GM12878 (cell line): ENCODE measurements around the gene POTEI.
"Not testable (repeated sequence)": the region's sequence is repeated elsewhere in the genome, so short reads cannot be mapped to it uniquely, and the experiment has no call there.

Experiments
- BHLHE40 ChIP-seq, 2 experiments: fragments of 450-650 bp in 1 of 2; IDR thresholded peaks; 2 replicates each; pipeline ENCODE4 v1.6.1; 2011 to 2017; ENCODE audit warnings: low read depth in 2 of 2, borderline replicate concordance in 1 of 2, improper control_type of control experiment in 1 of 2, low read length in 1 of 2, mild to moderate bottlenecking in 1 of 2
- CEBPB ChIP-seq, 2 experiments: fragments of 150-350 bp in 1 of 2; IDR thresholded peaks; 2 replicates each; pipeline ENCODE4 v1.6.1; 2012 to 2014; ENCODE audit warnings: low read depth in 2 of 2, low read length in 2 of 2, borderline replicate concordance in 1 of 2, inconsistent platforms in 1 of 2
- CTCF ChIP-seq, 3 experiments: IDR thresholded peaks in 2 of 3; conservative IDR thresholded peaks in 1 of 3; 2 replicates each; pipeline ENCODE4 v1.5.1; 2011; ENCODE audit warnings: low read depth in 3 of 3, low read length in 3 of 3, mild to moderate bottlenecking in 3 of 3, control low read depth in 2 of 3, moderate library complexity in 2 of 3, inconsistent platforms in 1 of 3, mixed read lengths in 1 of 3; ENCODE audit not compliant: control insufficient read depth in 2 of 3, insufficient read depth in 1 of 3; ENCODE audit errors: extremely low read depth in 1 of 3
- GATAD2B ChIP-seq: fragments of 450-650 bp; conservative IDR thresholded peaks from 2 replicates; pipeline ENCODE4 v1.6.1; 2017; ENCODE audit warnings: low read depth, mild to moderate bottlenecking, moderate library complexity
- MTA3 ChIP-seq: IDR thresholded peaks from 2 replicates; pipeline ENCODE4 v1.6.1; 2012; ENCODE audit warnings: low read length, inconsistent platforms, borderline replicate concordance
- POLR2A ChIP-seq: IDR thresholded peaks from 2 replicates; pipeline ENCODE4 v1.6.1; 2011; ENCODE audit warnings: low read depth, mild to moderate bottlenecking, low read length
- RAD21 ChIP-seq: IDR thresholded peaks from 2 replicates; pipeline ENCODE4 v1.6.1; 2011; ENCODE audit warnings: mild to moderate bottlenecking, low read depth, low read length, moderate library complexity; ENCODE audit not compliant: insufficient read depth
- REST ChIP-seq: IDR thresholded peaks from 2 replicates; pipeline ENCODE4 v1.6.1; 2012; ENCODE audit warnings: mild to moderate bottlenecking, low read depth, low read length
- SIN3A ChIP-seq: IDR thresholded peaks from 2 replicates; pipeline ENCODE4 v1.6.1; 2012; ENCODE audit warnings: low read depth, low read length, improper control_type of control experiment
- ZBED1 ChIP-seq: IDR thresholded peaks from 2 replicates; pipeline ENCODE4 v1.6.1; 2016; ENCODE audit warnings: borderline replicate concordance
- ZNF274 ChIP-seq: IDR thresholded peaks from one replicate; pipeline ENCODE4 v1.8.0; 2011; ENCODE audit not compliant: insufficient read length, insufficient read depth

- TF ChIP-seq CEBPB (IDR thresholded peaks at IDR 0.05; ENCODE audit: borderline replicate concordance in 1 of 2, low read depth in 2 of 2, low read length in 2 of 2); MTA3; ZNF274; RAD21; ZBED1; POLR2A; BHLHE40 (IDR thresholded peaks at IDR 0.05; ENCODE audit: borderline replicate concordance in 1 of 2, low read depth in 2 of 2, low read length in 1 of 2); REST; CTCF (IDR thresholded peaks at IDR 0.05 in 2 of 3, conservative IDR thresholded peaks at IDR 0.05 in 1 of 3; ENCODE audit: control insufficient read depth in 2 of 3, extremely low read depth in 1 of 3, insufficient read depth in 1 of 3, low read depth in 3 of 3, low read length in 3 of 3); GATAD2B; SIN3A: not testable (repeated sequence)
Measured at GRCh38 chr2:130544978-130545377, 35.9 kb upstream of the POTEI start.
